ENCODE measurements around the gene ALDH1A2.

The ALDH1A2 gene

DNA sequence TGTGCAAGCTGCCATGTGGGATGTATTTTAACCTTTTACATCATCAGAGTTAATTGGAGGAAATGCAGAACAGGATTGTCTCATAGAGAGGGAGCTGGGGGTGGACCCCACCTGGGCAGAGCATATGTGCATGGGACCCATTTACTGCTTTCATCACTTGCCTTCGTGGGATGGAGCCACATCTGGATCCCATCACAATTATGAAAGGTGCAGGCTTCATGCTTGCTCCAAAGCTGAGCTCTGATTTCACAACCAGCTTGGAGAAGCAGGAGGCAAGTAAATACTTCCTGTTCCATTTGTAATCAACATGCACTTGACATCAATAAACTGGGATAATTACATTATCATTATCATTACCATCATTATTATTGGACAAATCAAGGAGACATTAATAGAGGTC lies 161.9 kb downstream of the ALDH1A2 start:
- FAIRE-seq (no peak), DNase-seq (ENCODE audit: insufficient read length, low spot score) (no peak)
- no peak for TF ChIP-seq TAF1 (IDR thresholded peaks at IDR 0.05; ENCODE audit: low read depth, low read length)
- TF ChIP-seq SPI1 (IDR thresholded peaks at IDR 0.05; ENCODE audit: low read depth, low read length), result no peak
- no peak for TF ChIP-seq POLR2AphosphoS5 (IDR thresholded peaks at IDR 0.05; ENCODE audit: low read depth, low read length)
- no peak for TF ChIP-seq POLR2A (IDR thresholded peaks at IDR 0.05; ENCODE audit: low read depth, low read length)
- no peak for TF ChIP-seq POU2F2 (IDR thresholded peaks at IDR 0.05; ENCODE audit: low read depth, low read length)
- no peak for TF ChIP-seq PAX5 (IDR thresholded peaks at IDR 0.05; ENCODE audit: insufficient read depth, low read length, severe bottlenecking)

All from GM12891 (cell line).